Measurements from ENCODE around the gene CENPO. TPM values are rescaled to one million over a fixed set of nuclear protein-coding genes. Genes with fewer than 3 reads are reported as not detected.

Gene CENPO
- total and polyA plus RNA-seq, 12 donors = 1.2 to 4.6 (median 2.2) TPM

DNA sequence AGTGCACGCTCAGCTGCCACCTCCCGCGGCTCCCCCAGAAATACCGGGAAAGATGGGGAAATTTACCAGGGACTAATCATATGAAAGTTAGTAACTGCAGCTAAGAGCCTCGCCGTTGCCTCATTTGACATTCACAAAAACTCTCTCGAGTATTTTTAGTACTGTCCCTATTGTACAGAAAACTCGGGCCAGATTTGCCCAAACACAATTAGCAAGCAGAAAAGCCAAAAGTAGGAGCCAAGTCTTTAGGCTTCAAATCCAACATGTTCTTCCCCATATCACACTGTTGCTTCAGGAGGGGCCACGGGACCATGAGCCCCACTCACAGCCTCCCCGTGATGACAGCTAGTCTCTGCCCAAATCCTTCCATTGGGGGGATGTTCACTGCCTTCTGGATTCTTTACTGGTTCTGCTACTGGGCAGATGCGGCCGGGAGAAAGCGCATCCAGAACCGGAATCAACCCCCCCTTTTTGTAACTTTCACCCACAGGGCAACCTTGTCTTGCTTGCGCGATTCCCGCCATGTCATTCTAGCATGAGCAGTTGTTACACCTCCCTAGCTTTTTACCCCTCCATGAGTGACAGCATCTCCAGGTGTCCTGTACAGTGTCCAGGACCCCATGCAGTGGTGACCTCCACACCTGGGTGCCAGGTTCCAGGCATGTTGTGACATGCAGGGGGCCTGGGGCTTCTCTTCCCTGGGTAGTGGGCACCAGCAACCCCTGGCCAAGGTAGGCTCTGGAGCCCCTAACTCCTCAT is 35.2 kb downstream of the CENPO start:
- WGBS, 2 donors = 75 to 76% methylated on average over 17 of the region's 17 CpGs
- intact Hi-C loops (cut with DNase I) = loop anchor here in 5 of 10 donors (2.0 to 10.0 kb wide), 4 partner anchors 336 to 418 kb away; partner anchors contain the start of gene NCOA1 (in 1 of the 5)
- no peaks in the 10 kb centered on the region for H3K9me3 ChIP-seq
- H3K27ac ChIP-seq = peak overlapping the region in 1 of 10 donors; percentile 26
- DNase-seq = no peak
- H3K4me1 ChIP-seq = peaks cover 4 to 22% (median 14%) of the 10 kb centered on the region in 9 donors
- TF ChIP-seq CTCF (IDR thresholded peaks at IDR 0.05) = no peak
- no peak for ATAC-seq
- peaks cover 0 to 45% (median 0%) of the 10 kb centered on the region in 9 donors for H3K36me3 ChIP-seq
- H3K27me3 ChIP-seq = no peaks in the 10 kb centered on the region
- no peak overlapping the region for H3K4me3 ChIP-seq

DNA sequence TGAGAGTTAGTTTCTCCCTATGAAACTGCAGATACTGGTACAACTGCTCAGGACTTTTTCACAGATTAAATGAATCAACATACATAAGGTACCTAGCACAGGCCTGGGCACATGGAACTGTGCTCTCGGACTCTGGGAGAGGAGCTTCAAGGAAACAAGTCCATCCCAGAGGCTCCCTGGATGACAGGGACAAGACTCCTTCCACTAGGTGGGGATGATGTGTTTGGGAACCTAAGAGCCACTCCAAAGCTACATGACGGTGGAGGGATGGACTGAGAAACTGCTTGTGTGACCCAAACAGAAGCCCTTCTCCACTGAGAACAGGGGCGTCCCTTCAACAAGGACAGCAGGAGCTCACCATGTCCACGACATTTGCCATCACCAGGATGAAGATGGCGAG is 37.1 kb downstream of the CENPO start:
- ATAC-seq (no peak), DNase-seq (no peak)
- Histone ChIP-seq H3K4me3 (no peak overlapping the region), H3K27ac (no peak overlapping the region), H3K36me3 (peaks cover 0 to 53% (median 0%) of the 10 kb centered on the region in 9 donors), H3K9me3 (no peaks in the 10 kb centered on the region), H3K4me1 (peaks cover 4 to 22% (median 14%) of the 10 kb centered on the region in 9 donors), H3K27me3 (no peaks in the 10 kb centered on the region)
- TF ChIP-seq CTCF (IDR thresholded peaks at IDR 0.05) = peak in 3 of 9 donors; percentile 11 to 22 (median 21)
- WGBS, 2 donors = 87 to 88% methylated on average over 5 of the region's 5 CpGs
- intact Hi-C loops (cut with DNase I) = no loop called here

- Histone ChIP-seq H3K27ac (no peak overlapping the region), H3K36me3 (peaks cover 0 to 53% (median 0%) of the 10 kb centered on the region in 9 donors), H3K27me3 (no peaks in the 10 kb centered on the region), H3K4me1 (peaks cover 4 to 22% (median 14%) of the 10 kb centered on the region in 9 donors), H3K9me3 (no peaks in the 10 kb centered on the region), H3K4me3 (no peak overlapping the region)
- 92 to 94% methylated on average over 12 of the region's 12 CpGs for WGBS, 2 donors
- ATAC-seq = no peak
- intact Hi-C loops (cut with DNase I) = no loop called here
- TF ChIP-seq CTCF (IDR thresholded peaks at IDR 0.05) = no peak
- no peak for DNase-seq
Observed at GRCh38 chr2:24830786-24831185, 37.6 kb downstream of the CENPO start.

DNA sequence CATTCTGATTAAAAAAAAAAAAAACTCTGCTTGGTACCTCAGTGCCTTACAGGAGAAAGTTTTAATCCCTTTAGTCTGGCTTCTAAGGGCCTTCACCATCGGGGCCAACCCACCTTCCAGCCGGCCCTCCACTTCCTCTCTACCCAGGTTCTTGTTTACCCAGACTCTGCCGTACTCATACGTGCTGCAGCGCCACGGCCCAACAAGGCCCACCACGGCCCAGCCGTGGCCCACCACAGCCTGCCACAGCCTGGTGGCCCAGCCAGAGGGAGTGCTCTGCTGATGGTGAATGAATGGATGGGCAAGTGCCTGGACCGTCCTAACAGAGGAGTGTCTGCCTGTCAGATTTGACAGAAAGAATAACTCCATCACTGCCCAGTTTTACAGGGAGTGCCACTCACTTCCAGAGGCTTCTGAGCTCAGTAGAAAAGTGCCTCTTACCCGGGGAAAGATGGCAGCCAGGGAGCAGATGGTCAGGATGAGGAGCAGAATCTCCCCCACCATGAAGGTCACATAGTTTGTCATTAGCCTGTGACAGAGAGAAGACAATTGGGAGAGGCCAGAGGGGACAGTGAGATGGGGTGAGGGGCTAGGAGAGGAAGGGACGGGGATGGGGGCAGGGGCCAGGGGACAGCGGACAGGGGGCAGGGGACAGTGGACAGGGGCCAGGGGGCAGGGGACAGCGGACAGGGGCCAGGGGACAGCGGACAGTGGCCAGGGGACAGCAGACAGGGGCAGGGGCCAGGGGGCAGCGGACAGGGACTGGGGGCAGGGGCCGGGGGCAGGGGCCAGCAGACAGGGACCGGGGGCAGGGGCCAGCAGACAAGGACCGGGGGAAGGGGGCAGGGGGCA is 38.2 kb downstream of the CENPO start:
- Histone ChIP-seq H3K36me3 (peaks cover 0 to 53% (median 0%) of the 10 kb centered on the region in 9 donors), H3K27ac (no peak overlapping the region), H3K4me3 (no peak overlapping the region), H3K9me3 (no peaks in the 10 kb centered on the region), H3K4me1 (peaks cover 4 to 22% (median 14%) of the 10 kb centered on the region in 9 donors), H3K27me3 (no peaks in the 10 kb centered on the region)
- no peak for TF ChIP-seq CTCF (IDR thresholded peaks at IDR 0.05)
- WGBS, 2 donors = 85 to 90% methylated on average over 18 of the region's 18 CpGs
- intact Hi-C loops (cut with DNase I) = no loop called here
- DNase-seq (no peak), ATAC-seq (no peak)

All from heart right ventricle (tissue), 16 donors.